Measurements from ENCODE around the gene RXRA.

- TF ChIP-seq ZNF274 (IDR thresholded peaks at IDR 0.05; ENCODE audit: low read depth, low read length): no peak
- TF ChIP-seq YY1 (IDR thresholded peaks at IDR 0.05; ENCODE audit: insufficient read depth, insufficient read length): no peak
- no peak for TF ChIP-seq SUZ12 (IDR thresholded peaks at IDR 0.05; ENCODE audit: extremely low read depth, insufficient read depth, insufficient read length)
These were observed 24.0 kb upstream of the RXRA start for GRCh38 chr9:134302130-134302817.
